Measurements from ENCODE around the gene FBRS.
A peak's percentile ranks its signal among the peaks of the same experiment; 100 is the strongest.
"Not testable (repeated sequence)": the region's sequence is repeated elsewhere in the genome, so short reads cannot be mapped to it uniquely, and the experiment has no call there.

The FBRS gene

DNA sequence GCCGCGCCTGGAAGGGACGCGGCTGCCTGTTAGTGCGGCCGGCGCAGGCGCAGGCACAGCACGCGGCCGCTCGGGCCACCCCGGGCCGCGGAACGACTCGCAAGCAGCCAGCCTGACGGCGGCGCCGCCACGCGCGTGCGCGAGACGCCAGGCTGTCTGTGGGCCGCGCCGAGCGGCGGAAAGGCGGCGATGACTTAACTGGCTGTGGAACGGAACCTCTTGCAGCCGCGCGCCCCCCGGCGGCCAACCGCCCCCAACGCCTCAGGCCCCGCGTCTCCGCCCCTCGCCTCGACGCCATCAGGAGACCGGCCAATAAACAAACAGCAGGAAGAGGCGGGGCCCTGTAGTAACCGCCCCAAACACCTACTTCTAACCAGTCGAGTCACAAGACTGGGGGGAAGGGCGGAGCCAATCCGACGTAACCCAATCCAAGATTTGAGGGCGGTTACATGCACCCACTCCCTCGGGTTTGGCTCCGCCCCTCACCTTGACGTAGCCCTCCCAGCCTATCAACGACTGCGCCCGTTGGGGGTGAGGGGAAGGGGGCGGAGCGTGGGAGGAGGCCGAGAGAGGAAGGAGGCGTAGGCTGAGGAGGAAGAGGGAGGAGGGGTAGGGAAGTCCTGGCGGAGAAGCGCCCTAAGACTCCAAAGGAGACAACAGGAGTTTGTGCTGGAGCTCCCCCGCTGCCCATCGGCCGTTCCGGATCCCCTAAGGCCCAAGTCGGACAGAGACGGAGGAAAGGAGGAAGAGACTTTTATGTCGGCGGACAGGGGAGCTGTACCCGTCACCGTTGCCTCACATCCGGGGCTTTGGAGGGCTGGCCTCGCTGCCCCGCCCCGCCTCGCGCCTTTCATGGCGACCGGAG, at the start of gene FBRS:
Gene FBRS (plus strand): TSS at position 566 of the 865 bp plus-strand sequence. CDS start 1,088 bp downstream, outside the sequence.
- peak; percentile 100 for DNase-seq

DNA sequence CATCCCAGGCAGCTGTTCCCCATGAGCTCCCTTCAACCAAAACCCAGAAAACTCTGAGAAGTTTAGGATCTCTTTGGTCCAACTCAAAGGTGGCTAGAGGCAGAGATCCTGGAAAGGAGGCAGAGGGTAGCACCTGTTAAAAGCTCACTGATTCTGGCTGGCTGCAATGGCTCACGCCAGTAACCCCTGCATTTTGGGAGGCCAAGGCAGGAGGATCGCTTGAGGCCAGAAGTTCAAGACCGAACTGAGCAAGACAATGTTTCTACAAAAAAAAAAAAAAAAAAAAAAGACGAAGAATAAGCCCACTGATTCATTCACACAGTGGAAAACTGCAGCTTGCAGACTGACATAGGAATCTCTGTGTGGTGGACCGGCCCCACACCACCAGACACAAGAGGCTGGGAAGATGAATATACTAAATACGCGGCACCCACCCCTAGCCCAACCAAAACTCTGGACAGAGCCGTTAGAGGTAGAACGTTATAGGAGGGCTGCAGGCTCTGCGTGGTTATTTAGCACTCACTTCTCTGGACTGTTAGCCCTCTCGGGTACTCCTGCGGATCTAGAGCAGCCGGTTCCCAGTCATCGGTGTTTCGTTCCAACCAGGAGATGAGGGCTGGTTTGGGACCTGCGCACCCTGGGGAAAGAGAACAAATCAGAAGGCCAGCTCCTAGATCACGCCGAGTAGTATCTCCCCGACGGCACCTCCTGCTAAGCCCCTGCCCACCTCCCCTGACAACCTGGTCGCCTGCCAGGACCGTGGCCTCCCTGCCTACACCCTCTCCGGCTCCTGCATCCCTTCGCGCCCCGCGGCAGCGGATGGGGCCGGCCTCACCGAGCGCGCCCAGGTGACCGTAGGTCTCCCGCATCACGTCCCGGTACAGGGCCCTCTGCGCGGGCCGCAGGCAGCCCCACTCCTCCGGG, 49.0 kb upstream of the FBRS start:
- peak; percentile 22 for DNase-seq

DNA sequence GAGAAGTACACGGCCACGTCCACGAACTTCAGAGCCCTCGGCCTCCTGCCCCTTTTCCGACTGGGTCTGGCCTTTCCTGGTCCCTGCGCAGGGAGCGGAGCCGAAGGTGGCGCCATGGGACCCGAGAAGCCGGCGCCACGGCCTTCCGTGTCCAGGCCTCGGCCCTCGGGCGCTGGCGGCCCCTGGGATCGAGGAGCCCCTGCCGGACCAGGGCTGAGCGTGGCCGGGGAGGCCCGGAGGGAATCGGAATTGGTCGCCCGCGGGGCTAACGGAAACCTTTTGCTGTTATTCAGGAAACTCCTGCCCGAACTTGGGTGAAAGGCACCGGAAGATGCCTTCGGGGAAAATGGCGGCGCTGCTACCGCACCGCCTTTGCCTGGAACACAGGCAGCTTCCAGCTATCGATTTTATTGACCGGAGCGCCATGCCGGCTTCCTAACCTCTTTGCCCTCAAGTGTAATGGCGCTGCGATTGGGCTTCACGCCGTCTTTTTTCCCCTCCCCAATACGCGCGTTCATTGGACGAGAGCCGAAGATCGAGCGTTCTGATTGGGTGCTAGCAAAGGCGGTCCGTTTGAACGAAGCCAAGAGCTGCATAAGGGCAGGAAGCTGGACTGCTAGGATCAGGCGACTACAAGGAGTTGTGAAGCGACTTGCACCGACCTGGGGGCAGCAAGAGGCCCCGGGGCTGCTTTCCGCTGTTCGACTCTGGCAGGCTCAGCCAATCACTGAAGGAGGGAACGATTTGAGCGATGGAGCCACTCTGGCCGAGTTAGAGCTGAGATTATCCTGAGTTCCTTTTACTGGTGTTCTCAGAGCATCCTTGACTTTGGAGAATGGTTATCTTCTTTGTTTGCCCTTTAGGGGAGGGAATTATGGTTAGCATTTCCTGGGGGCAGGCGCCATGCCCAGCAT, 48.0 kb upstream of the FBRS start, which contains the start of gene ZNF689:
Gene ZNF689 (minus strand): TSS at position 464 of the 914 bp plus-strand sequence. CDS start 348 bp downstream, at position 116.
- DNase-seq: peak; percentile 91

DNA sequence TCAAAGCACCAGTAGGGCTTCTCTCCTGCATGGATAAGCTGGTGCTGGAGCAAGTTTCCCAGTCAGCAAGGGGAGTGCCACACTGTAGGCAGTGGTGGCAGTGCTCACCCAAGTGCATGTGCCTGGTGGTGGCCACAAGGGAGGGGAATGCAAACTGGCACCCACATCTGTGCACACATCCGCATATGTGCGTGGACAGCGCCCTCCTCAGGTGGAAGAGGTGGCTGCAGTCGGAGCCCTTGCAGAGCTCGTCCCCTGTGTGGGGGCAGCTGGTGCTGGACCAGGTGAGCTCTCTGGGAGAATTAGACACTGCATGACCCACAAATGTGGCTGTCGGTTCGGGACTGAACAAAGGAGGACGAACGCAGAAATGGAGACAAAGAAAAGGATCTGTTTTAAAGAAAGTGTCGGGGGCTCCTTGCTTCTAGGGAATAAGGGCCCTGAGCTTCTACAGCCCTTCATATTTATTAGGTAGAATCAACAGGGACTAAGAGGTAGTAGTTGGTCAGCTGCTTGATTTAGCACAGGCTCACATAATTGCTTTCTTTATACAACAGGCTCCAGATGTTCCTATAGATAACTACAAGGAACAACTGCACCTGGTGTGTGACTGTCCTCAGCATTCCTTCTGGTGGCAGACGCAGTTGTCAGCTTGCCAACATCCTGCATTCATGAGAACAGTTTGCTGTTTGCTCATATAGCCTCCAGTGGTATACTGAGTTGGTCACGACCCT, 42.7 kb upstream of the FBRS start:
- DNase-seq: peak; percentile 52

- no peak for DNase-seq
These were observed 39.0 kb upstream of the FBRS start for GRCh38 chr16:30619202-30619601.

- DNase-seq: no peak
These were observed 38.6 kb upstream of the FBRS start for GRCh38 chr16:30619638-30620037.

- DNase-seq: no peak
These were observed 38.1 kb upstream of the FBRS start for GRCh38 chr16:30620169-30620568.

- DNase-seq: no peak
These were observed 36.5 kb upstream of the FBRS start for GRCh38 chr16:30621765-30622164.

- DNase-seq: no peak
These were observed 35.7 kb upstream of the FBRS start for GRCh38 chr16:30622455-30623032.

DNA sequence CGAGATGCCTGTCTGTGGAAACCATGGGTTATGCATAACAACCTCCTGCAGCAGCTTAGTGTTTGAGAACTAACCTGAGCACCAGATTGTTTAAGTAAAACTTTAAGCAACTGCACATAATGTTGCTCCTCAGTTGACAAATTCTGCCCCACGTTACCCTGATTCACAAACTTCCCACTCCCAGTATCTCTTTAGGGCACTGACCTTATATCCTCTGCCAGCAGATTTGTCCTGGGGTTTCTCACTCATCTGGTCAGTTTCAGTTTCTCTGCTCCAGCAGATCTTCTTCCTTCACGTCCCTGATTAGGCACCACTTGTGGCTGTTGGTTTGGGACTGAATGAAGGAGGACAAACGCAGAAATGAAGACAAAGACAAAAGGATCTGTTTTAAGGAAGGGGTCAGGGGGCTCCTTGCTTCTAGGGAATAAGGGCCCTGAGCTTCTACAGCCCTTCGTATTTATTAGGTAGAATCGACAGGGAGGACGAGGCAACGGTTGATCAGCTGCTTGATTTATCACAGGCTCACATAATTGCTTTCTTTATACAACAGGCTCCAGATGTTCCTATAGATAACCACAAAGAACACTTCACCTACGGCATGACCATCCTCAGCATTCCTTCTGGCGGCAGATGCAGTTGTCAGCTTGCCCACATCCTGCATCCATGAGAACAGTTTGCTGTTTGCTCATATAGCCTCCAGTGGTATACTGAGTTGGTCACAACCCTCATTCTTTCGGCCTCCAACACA, 34.5 kb upstream of the FBRS start:
- no peak for DNase-seq

DNA sequence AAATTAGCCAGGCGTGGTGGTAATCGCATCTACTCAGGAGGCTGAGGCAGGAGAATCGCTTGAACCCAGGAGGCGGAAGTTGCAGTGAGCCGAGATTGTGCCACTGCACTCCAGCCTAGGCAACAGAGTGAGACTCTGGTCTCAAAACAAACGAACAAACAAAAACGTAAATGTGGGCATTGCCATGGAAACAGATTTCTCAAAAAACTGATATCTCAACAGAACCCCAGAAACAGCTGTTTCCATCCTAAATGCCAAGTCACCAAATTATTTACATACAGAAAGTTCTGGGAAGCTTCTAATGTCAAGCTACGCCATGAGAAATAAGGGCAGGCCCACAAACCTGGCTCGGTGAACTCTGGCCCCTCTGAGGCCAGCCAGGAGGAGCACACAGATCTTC, 32.0 kb upstream of the FBRS start:
- no peak for DNase-seq

GRCh38 chr16:30628628-30629540, 29.3 kb upstream of the FBRS start:
- DNase-seq: peak; percentile 88

DNA sequence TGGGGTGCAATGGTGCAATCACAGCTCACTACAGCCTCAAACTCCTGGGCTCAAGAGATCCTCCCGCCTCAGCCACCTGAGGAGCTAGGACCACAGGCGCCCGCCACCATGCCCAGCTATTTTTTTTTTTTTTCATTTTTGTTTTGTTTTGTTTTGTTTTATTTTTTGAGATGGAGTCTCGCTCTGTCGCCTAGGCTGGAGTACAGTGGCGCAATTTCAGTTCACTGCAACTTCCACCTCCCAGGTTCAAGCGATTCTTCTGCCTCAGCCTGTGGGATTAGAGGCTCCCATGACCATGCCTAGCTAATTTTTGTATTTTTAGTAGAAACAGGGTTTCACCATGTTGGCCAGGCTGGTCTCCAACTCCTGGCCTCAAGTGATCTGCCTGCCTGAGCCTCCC, 25.8 kb upstream of the FBRS start:
- not testable (repeated sequence) for DNase-seq

DNA sequence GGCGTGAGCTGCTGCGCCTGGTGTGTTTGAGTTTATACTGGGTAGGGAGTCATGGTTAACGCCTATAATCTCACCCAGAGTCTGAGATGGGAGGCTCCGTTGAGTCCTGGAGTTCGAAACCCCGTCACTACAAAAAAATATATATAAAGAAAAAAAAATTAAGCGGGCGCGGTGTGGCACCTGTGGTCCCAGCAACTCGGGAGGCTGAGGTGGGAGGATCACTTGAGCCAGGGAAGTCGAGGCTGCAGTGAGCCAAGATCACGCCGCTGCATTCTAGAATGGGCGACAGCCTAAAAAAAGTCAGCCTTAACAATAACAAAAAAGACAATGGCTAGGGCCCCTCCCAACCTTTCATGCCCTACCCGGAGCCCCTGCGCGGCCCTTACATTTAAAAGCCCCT, 24.7 kb upstream of the FBRS start:
- no peak for DNase-seq

DNA sequence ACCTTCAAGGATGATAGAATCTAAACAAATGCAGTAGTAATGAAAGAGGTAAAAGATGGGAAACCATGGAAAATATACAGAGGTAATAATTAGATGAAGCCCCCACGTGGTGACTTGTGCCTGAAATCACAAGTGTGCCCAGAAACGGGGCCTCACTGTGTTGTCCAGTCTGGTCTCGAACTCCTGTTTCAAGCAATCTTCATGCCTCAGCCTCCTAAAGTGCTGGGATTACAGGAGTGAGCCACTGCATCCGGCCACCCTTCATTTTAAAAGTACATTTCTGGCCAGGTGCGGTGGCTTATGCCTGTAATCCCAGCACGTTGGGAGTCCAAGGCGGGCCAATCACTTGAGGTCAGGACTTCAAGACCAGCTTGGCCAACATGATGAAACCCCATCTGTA, 21.6 kb upstream of the FBRS start:
- DNase-seq: no peak

GRCh38 chr16:30637139-30637538, 21.1 kb upstream of the FBRS start:
- DNase-seq: not testable (repeated sequence)

- DNase-seq: no peak
These were observed 20.3 kb upstream of the FBRS start for GRCh38 chr16:30637944-30638343.

DNA sequence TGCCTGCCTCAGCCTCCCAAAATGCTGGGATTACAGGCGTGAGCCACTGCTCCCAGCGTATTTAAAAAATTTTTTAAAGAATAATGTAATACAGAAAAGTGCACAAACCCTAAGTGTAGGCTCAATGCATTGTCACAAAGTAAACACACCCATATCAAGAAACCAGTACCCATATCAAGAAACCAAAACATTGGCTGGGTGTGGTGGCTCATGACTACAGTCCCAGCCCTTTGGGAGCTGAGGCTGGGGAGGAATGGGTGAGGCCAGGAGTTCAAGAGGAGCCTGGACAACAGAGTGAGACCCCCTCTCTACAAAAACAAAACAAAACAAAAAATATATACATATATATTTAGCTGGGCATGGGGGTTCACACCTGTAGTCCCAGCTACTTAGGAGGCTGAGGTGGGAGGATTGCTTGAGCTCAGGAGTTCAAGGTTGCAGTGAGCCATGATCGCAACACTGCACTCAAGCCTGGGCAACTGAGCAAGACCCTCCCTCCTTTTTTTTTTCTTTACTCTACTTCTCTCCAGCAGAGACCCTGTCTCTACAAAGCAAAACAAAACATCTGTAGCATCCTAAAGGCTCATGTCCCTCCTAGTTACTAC, 16.8 kb upstream of the FBRS start:
- DNase-seq: no peak

DNA sequence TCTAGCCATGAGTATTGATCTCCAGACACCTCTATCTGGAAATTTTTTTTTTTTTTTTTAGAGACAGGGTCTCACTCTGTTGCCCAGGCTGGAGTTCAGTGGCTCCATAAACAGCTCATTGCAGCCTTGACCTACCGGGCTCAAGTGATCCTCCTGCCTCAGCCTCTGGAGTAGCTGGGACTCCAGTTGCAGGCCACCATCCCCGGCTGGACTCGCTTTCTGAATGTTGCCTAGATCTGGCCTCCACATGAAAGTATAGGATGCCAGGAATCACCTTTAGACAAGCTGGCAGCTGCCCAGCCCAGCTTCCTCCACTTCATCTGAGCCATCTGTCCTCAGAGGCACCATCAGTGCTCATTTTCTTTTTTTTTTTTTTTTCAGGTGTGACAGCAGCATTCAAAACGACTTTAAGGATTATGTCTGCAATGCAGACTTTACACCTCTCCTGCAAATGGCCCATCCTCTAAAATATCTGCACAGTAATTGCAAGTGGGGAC, 13.8 kb upstream of the FBRS start:
- DNase-seq: no peak

Data from activated gamma-delta T cell treated with Interleukin-2 at 50 U/mL for 16 hours (primary cell).